ENCODE results near the gene VKORC1L1. TPM values are rescaled to one million over a fixed set of nuclear protein-coding genes. Genes with fewer than 3 reads are reported as not detected.
A peak's percentile ranks its signal among the peaks of the same experiment; 100 is the strongest.

The VKORC1L1 gene
- total and polyA plus RNA-seq, 9 of the 15 experiments (the other 6 are each of a cell fraction or from before 2014, with no cell fraction given): 6.8 to 36.5 (median 19.3) TPM

- TF ChIP-seq SUPT5H (IDR thresholded peaks at IDR 0.05) (peak; percentile 90), HCFC1 (IDR thresholded peaks at IDR 0.05; ENCODE audit: low read depth, low read length) (peak; percentile 98), ZNF830 (CRISPR knock-in tag; IDR thresholded peaks at IDR 0.05) (no peak), ZNF780A (CRISPR knock-in tag; IDR thresholded peaks at IDR 0.05) (no peak), RAD51 (IDR thresholded peaks at IDR 0.05; ENCODE audit: borderline replicate concordance, low read depth) (peak; percentile 75), POLR2G (IDR thresholded peaks at IDR 0.05; ENCODE audit: low read depth, low read length) (peak; percentile 99), HDAC8 (tag; IDR thresholded peaks at IDR 0.05) (peak; percentile 66; the same call in 1 of the 2 replicates), TFE3 (CRISPR knock-in tag; IDR thresholded peaks at IDR 0.05) (no peak), JUN (IDR thresholded peaks at IDR 0.05; ENCODE audit: borderline replicate concordance, low read depth, low read length) (peak; percentile 79), JUN (CRISPR knock-in tag; IDR thresholded peaks at IDR 0.05; ENCODE audit: borderline replicate concordance) (0 out of 2 replicates have a peak, but pooled peaks have one; percentile 69), FIP1L1 (IDR thresholded peaks at IDR 0.05; ENCODE audit: low read depth, low read length, poor library complexity, severe bottlenecking) (peak; percentile 97), MGA (IDR thresholded peaks at IDR 0.05) (peak; percentile 99)
These were observed 109.3 kb downstream of the VKORC1L1 start, which contains the start of gene GUSB (continued) for GRCh38 chr7:65981965-65982792.
